PC-3 (cell line): ENCODE measurements around the gene VPS13C. TPM values are rescaled to one million over a fixed set of nuclear protein-coding genes. Genes with fewer than 3 reads are reported as not detected.
"Not testable (repeated sequence)": the region's sequence is repeated elsewhere in the genome, so short reads cannot be mapped to it uniquely, and the experiment has no call there.

Source experiments
- ATAC-seq: fragments of 200-7000 bp; cut with Tn5 transposase; 2 replicates; pipeline ENCODE4 v1.9.1; 2020; ENCODE audit warnings: mild to moderate bottlenecking, moderate library complexity
- BruUV-seq: library from RNA; stranded (reverse); fragments of 400-500 nt; replicated peaks from 2 replicates; lab custom pipeline; 2021; lab: Mats Ljungman, UMichigan
- CTCF ChIA-PET: fragments of 300-600 bp; sonication (Branson Sonifier 250); formaldehyde crosslinking; loops from one replicate; lab custom pipeline; 2022; ENCODE audit warnings: antibody characterized with exemption; lab: Charles Lee
- POLR2A ChIA-PET: fragments of 300-600 bp; sonication (Branson Sonifier 250); formaldehyde crosslinking; loops from one replicate; lab custom pipeline; 2022; ENCODE audit warnings: antibody characterized with exemption; ENCODE audit not compliant: unreplicated experiment; lab: Charles Lee
- DNase-seq: peaks from one replicate; pipeline ENCODE4 v3.0.0-alpha.2; 2015
- H2AFZ ChIP-seq: fragments of 300-600 bp; sonication (generic); 2 replicates; pipeline ENCODE4 v1.6.0; 2016; ENCODE audit warnings: antibody characterized with exemption, low read length
- H3F3A ChIP-seq: fragments of 300-600 bp; sonication (generic); one replicate; pipeline ENCODE4 v1.6.0; 2017; ENCODE audit warnings: antibody characterized with exemption, low read length, control low read depth, mild to moderate bottlenecking; ENCODE audit not compliant: unreplicated experiment
- H3K27ac ChIP-seq: fragments of 300-600 bp; sonication (generic); 2 replicates; pipeline ENCODE4 v1.5.1; 2016; ENCODE audit warnings: mild to moderate bottlenecking, low read length
- H3K27me3 ChIP-seq: fragments of 300-600 bp; sonication (generic); 2 replicates; pipeline ENCODE4 v1.6.1; 2016; ENCODE audit warnings: low read length, mixed read lengths
- H3K36me3 ChIP-seq: fragments of 300-600 bp; sonication (generic); 2 replicates; pipeline ENCODE4 v1.6.1; 2016; ENCODE audit warnings: low read depth, mixed run types, low read length, mixed read lengths
- H3K4me1 ChIP-seq: fragments of 300-600 bp; sonication (generic); 2 replicates; pipeline ENCODE4 v1.5.1; 2016; ENCODE audit warnings: low read length; ENCODE audit not compliant: insufficient read depth
- H3K4me2 ChIP-seq: fragments of 300-600 bp; sonication (generic); 2 replicates; pipeline ENCODE4 v1.6.0; 2016; ENCODE audit warnings: low read length
- H3K4me3 ChIP-seq: fragments of 300-600 bp; sonication (generic); 2 replicates; pipeline ENCODE4 v1.5.1; 2016; ENCODE audit warnings: mild to moderate bottlenecking, low read length, mixed read lengths
- H3K79me2 ChIP-seq: fragments of 300-600 bp; sonication (generic); 2 replicates; pipeline ENCODE4 v1.6.1; 2017; ENCODE audit warnings: low read length, mixed read lengths
- H3K9ac ChIP-seq: fragments of 300-600 bp; sonication (generic); 2 replicates; pipeline ENCODE4 v1.6.0; 2016; ENCODE audit warnings: mild to moderate bottlenecking, low read length
- H3K9me2 ChIP-seq: fragments of 300-600 bp; sonication (generic); replicated peaks from 2 replicates; pipeline ENCODE4 v1.6.1; 2016; ENCODE audit warnings: mixed run types, low read length, mixed read lengths
- H3K9me3 ChIP-seq: fragments of 300-600 bp; sonication (generic); 2 replicates; pipeline ENCODE4 v1.6.1; 2016; ENCODE audit warnings: low read length, mixed read lengths
- H4K20me1 ChIP-seq: fragments of 300-600 bp; sonication (generic); 2 replicates; pipeline ENCODE4 v1.6.1; 2016; ENCODE audit warnings: low read length, mixed read lengths
- EZH2 ChIP-seq: fragments of 300-600 bp; sonication (generic); IDR thresholded peaks from one replicate; pipeline ENCODE4 v1.6.1; 2017; ENCODE audit warnings: antibody characterized with exemption, mild to moderate bottlenecking, low read length; ENCODE audit not compliant: unreplicated experiment
- EZH2phosphoT487 ChIP-seq: fragments of 300-600 bp; sonication (generic); IDR thresholded peaks from 2 replicates; pipeline ENCODE4 v1.6.1; 2018; ENCODE audit warnings: mild to moderate bottlenecking, antibody characterized with exemption, low read length, borderline replicate concordance
- intact Hi-C: fragments of 100-400 bp; cut with micrococcal nuclease; formaldehyde crosslinking; loops from 2 replicates; pipeline ENCODE4 v1.9.0; 2023
- total RNA-seq: library from RNA; depleted of rRNA; stranded (reverse); fragments of >200 nt; gene quantifications from 2 replicates; pipeline ENCODE4 v1.2.3, GENCODE V29; 2014
- TF ChIP-seq, protein P1 (sequence below): fragments of 300-600 bp; sonication (generic); conservative IDR thresholded peaks from 2 replicates; pipeline ENCODE4 v1.5.1; 2017; ENCODE audit warnings: antibody characterized with exemption, low read depth, mild to moderate bottlenecking, low read length

Gene VPS13C
- total RNA-seq, 1 experiment from 2014 or later, result 11.4 TPM

DNA sequence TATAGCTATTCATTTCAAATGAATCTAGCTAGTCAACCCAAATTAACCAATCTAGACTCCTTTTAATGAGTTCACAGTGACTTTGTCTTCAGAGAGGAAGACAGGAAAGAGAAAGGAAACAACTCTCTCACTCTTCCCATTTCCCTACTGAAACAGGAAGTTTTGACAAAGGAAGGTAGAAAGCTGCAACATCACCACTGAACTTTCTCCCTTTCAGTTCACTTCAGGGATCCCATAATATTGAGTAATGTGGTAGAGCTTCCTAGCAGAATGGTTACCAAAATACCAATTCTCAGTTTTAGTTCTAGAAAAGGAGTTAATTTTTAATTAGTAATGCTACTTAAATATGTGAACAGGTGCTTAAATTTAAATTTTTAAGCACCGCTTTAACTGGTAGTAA is 7.5 kb downstream of the VPS13C start:
- no TSS peak for BruUV-seq
- 0 out of 2 replicates have a peak, but pooled peaks cover 5% of the 10 kb centered on the region for H3K79me2 ChIP-seq
- no peaks in the 10 kb centered on the region for H3F3A ChIP-seq
- no peaks in the 10 kb centered on the region for H3K36me3 ChIP-seq
- H4K20me1 ChIP-seq, result no peaks in the 10 kb centered on the region
- no peaks in the 10 kb centered on the region for H3K27me3 ChIP-seq
- CTCF ChIA-PET, result no interaction called here
- no peaks in the 10 kb centered on the region for H3K9me3 ChIP-seq
- no peak overlapping the region for H3K4me2 ChIP-seq
- DNase-seq, result no peak
- H3K9ac ChIP-seq, result no peak overlapping the region
- POLR2A ChIA-PET, result no interaction called here
- TF ChIP-seq EZH2 (no peak), EZH2phosphoT487 (no peak)
- TF ChIP-seq, protein P1, sequence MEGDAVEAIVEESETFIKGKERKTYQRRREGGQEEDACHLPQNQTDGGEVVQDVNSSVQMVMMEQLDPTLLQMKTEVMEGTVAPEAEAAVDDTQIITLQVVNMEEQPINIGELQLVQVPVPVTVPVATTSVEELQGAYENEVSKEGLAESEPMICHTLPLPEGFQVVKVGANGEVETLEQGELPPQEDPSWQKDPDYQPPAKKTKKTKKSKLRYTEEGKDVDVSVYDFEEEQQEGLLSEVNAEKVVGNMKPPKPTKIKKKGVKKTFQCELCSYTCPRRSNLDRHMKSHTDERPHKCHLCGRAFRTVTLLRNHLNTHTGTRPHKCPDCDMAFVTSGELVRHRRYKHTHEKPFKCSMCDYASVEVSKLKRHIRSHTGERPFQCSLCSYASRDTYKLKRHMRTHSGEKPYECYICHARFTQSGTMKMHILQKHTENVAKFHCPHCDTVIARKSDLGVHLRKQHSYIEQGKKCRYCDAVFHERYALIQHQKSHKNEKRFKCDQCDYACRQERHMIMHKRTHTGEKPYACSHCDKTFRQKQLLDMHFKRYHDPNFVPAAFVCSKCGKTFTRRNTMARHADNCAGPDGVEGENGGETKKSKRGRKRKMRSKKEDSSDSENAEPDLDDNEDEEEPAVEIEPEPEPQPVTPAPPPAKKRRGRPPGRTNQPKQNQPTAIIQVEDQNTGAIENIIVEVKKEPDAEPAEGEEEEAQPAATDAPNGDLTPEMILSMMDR, result no peak
- intact Hi-C loops, result no loop called here
- H3K9me2 ChIP-seq, result no peaks in the 10 kb centered on the region
- H3K4me3 ChIP-seq, result no peak overlapping the region
- no peaks in the 10 kb centered on the region for H3K4me1 ChIP-seq
- ATAC-seq, result no peak
- no peak overlapping the region for H2AFZ ChIP-seq
- no peak overlapping the region for H3K27ac ChIP-seq

DNA sequence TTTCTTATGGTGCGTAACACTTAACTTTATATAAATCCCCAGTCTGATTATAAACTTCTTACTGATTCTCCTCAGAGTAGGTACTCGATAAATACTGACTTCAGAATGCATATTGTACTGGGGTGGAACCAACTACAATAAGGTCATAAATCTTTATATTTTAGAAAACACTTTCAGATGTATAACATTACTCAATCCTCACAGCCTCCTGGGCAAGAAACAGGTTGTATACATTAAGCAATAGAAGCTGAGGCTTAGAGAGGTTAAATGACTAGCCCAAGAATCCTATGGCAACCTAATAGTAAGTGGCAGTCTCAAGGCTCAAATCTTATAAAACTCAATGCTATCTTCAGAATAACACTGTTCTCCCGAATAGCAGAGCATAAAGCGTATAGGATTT is 9.1 kb downstream of the VPS13C start:
- no TSS peak for BruUV-seq
- intact Hi-C loops, result no loop called here
- no peak for ATAC-seq
- Histone ChIP-seq H3K36me3 (no peaks in the 10 kb centered on the region), H3K4me1 (no peaks in the 10 kb centered on the region), H2AFZ (no peak overlapping the region), H4K20me1 (no peaks in the 10 kb centered on the region), H3K27ac (no peak overlapping the region), H3K4me2 (no peak overlapping the region), H3K9me3 (no peaks in the 10 kb centered on the region), H3K9me2 (no peaks in the 10 kb centered on the region), H3K4me3 (no peak overlapping the region), H3K9ac (no peak overlapping the region), H3K27me3 (no peaks in the 10 kb centered on the region), H3K79me2 (no peaks in the 10 kb centered on the region), H3F3A (no peaks in the 10 kb centered on the region)
- POLR2A ChIA-PET, result no interaction called here
- DNase-seq, result no peak
- CTCF ChIA-PET, result no interaction called here
- no peak for TF ChIP-seq EZH2
- TF ChIP-seq, protein P1, result no peak
- no peak for TF ChIP-seq EZH2phosphoT487

DNA sequence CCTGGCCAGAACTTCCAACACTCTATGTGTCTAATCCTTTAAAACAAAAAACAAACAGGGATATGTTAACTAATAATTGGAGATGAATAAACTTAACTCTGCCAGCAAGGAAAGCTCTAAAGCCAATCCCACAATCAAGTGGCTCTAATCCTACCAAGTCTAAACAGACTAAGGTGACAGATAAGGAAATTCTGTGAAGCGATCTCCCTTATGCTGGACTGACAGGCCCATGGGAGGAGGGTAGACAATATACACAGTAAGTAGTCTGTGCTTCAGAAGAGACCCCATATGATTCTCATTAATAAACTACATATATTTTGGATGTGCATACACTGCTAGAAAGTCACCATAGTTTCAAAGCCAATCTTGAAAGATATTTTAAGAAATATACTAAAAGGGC is 10.1 kb downstream of the VPS13C start:
- H3K9ac ChIP-seq, result no peak overlapping the region
- intact Hi-C loops, result no loop called here
- H3K36me3 ChIP-seq, result no peaks in the 10 kb centered on the region
- H3K9me2 ChIP-seq, result no peaks in the 10 kb centered on the region
- ATAC-seq (no peak), DNase-seq (no peak)
- no peak overlapping the region for H2AFZ ChIP-seq
- H3K4me2 ChIP-seq, result no peak overlapping the region
- no TSS peak for BruUV-seq
- CTCF ChIA-PET, result no interaction called here
- no peak overlapping the region for H3K27ac ChIP-seq
- H3K27me3 ChIP-seq, result no peaks in the 10 kb centered on the region
- no peaks in the 10 kb centered on the region for H4K20me1 ChIP-seq
- no peaks in the 10 kb centered on the region for H3K79me2 ChIP-seq
- no peaks in the 10 kb centered on the region for H3F3A ChIP-seq
- H3K4me1 ChIP-seq, result no peaks in the 10 kb centered on the region
- POLR2A ChIA-PET, result no interaction called here
- no peak overlapping the region for H3K4me3 ChIP-seq
- TF ChIP-seq EZH2phosphoT487 (no peak), EZH2 (no peak)
- TF ChIP-seq, protein P1, result no peak
- H3K9me3 ChIP-seq, result no peaks in the 10 kb centered on the region

DNA sequence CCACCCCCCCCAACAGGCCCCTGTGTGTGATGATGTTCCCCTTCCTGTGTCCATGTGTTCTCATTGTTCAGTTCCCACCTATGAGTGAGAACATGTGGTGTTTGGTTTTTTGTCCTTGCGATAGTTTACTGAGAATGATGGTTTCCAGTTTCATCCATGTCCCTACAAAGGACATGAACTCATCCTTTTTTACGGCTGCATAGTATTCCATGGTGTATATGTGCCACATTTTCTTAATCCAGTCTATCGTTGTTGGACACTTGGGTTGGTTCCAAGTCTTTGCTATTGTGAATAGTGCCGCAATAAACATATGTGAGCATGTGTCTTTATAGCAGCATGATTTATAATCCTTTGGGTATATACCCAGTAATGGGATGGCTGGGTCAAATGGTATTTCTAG is 12.0 kb downstream of the VPS13C start:
- H3K4me3 ChIP-seq, intact Hi-C loops, DNase-seq, POLR2A ChIA-PET, H3K27me3 ChIP-seq, H3K79me2 ChIP-seq, H3K9me2 ChIP-seq, H3K9ac ChIP-seq, H3K4me1 ChIP-seq, H3K36me3 ChIP-seq, H3F3A ChIP-seq, H3K4me2 ChIP-seq, H3K27ac ChIP-seq, H4K20me1 ChIP-seq, ATAC-seq, CTCF ChIA-PET, BruUV-seq, H2AFZ ChIP-seq, H3K9me3 ChIP-seq: not testable (repeated sequence)
